GM20000 (cell line): ENCODE results near the gene OR4E2.

ENCODE experiments used
- DNase-seq: peaks from one replicate; pipeline ENCODE4 v3.0.0; 2012; ENCODE audit warnings: low spot score
- CTCF ChIP-seq: IDR thresholded peaks from 2 replicates; pipeline ENCODE4 v1.5.1; 2012; ENCODE audit warnings: mild to moderate bottlenecking, control low read depth; ENCODE audit errors: extremely low read depth, missing control alignments

The OR4E2 gene

GRCh38 chr14:21712036-21712435 is 58.4 kb downstream of the OR4E2 start:
- DNase-seq, result no peak
- no peak for TF ChIP-seq CTCF

- no peak for DNase-seq
- no peak for TF ChIP-seq CTCF
These were observed 60.8 kb downstream of the OR4E2 start for GRCh38 chr14:21714318-21714929.
